HG02642 (cell line): ENCODE results near the gene IQCK.

Experiments used
- ATAC-seq: cut with Tn5 transposase; IDR thresholded peaks from one replicate; pipeline ENCODE4 v1.9.1; 2021; ENCODE audit warnings: mild to moderate bottlenecking; ENCODE audit not compliant: unreplicated experiment, poor library complexity

IQCK gene

GRCh38 chr16:19853132-19853741 is 135.2 kb downstream of the IQCK start:
- ATAC-seq, result no peak

GRCh38 chr16:19853742-19854542 is 135.9 kb downstream of the IQCK start:
- ATAC-seq, result no peak

GRCh38 chr16:19854543-19854876 is 136.4 kb downstream of the IQCK start:
- no peak for ATAC-seq

- ATAC-seq, result no peak
Measured at GRCh38 chr16:19856120-19856519, 138.0 kb downstream of the IQCK start.

- ATAC-seq, result no peak
Measured at GRCh38 chr16:19857593-19858339, 139.7 kb downstream of the IQCK start.

- ATAC-seq, result no peak
Measured at GRCh38 chr16:19858340-19859018, 140.4 kb downstream of the IQCK start.

GRCh38 chr16:19859166-19859565 is 141.1 kb downstream of the IQCK start:
- ATAC-seq, result no peak

GRCh38 chr16:19859603-19860002 is 141.5 kb downstream of the IQCK start:
- ATAC-seq, result no peak

- ATAC-seq, result no peak
Measured at GRCh38 chr16:19860166-19861041, 142.3 kb downstream of the IQCK start.

- no peak for ATAC-seq
Measured at GRCh38 chr16:19861133-19861532, 143.1 kb downstream of the IQCK start.

GRCh38 chr16:19861811-19862327 is 143.8 kb downstream of the IQCK start:
- ATAC-seq, result no peak

- no peak for ATAC-seq
Measured at GRCh38 chr16:19863990-19864389, 145.9 kb downstream of the IQCK start.

- no peak for ATAC-seq
Measured at GRCh38 chr16:19864566-19864965, 146.5 kb downstream of the IQCK start.

- no peak for ATAC-seq
Measured at GRCh38 chr16:19868421-19868820, 150.3 kb downstream of the IQCK start.

- no peak for ATAC-seq
Measured at GRCh38 chr16:19871721-19872120, 153.7 kb downstream of the IQCK start.

- ATAC-seq, result no peak
Measured at GRCh38 chr16:19872179-19872863, 154.2 kb downstream of the IQCK start.

GRCh38 chr16:19872935-19873334 is 154.9 kb downstream of the IQCK start:
- ATAC-seq, result no peak

- no peak for ATAC-seq
Measured at GRCh38 chr16:19874026-19874425, 156.0 kb downstream of the IQCK start.
